Spleen (tissue), 7 donors: ENCODE results near the gene HINT2.

Source experiments
- CTCF ChIP-seq, 11 experiments: fragments of 200-600 bp in 7 of 11; fragments of 450-650 bp in 4 of 11; sonication (generic) in 4 of 11; IDR thresholded peaks in 8 of 11; conservative IDR thresholded peaks in 3 of 11; 1 replicate in 7 of 11; 2 replicates in 4 of 11; pipeline versions ENCODE4 v1.4.0 to v1.8.0; 2016 to 2021; ENCODE audit warnings: antibody characterized with exemption in 11 of 11, inconsistent platforms in 4 of 11, mild to moderate bottlenecking in 1 of 11
- POLR2A ChIP-seq, 3 donors: fragments of 450-650 bp; IDR thresholded peaks; one replicate each; pipeline ENCODE4 v1.5.1; 2017; ENCODE audit warnings: antibody characterized with exemption in 3 of 3, mild to moderate bottlenecking in 1 of 3
- POLR2AphosphoS5 ChIP-seq, 3 donors: sonication (generic); formaldehyde crosslinking; IDR thresholded peaks; one replicate each; pipeline ENCODE4 v1.5.1; 2017; ENCODE audit warnings: antibody characterized with exemption in 3 of 3
- donor health status: DM: no; HTN: no; CAD: no; lungs with moderate emphysema.
- donor health status: DM: no; HTN: no; CAD: no.
- donor health status: DM: no; HTN: no; CAD: no.

- no peak for TF ChIP-seq CTCF (IDR thresholded peaks at IDR 0.05 in 8 of 11, conservative IDR thresholded peaks at IDR 0.05 in 3 of 11)
- no peak for TF ChIP-seq POLR2AphosphoS5 (IDR thresholded peaks at IDR 0.05)
- TF ChIP-seq POLR2A (IDR thresholded peaks at IDR 0.05) = no peak
These were observed 17.3 kb downstream of the HINT2 start for GRCh38 chr9:35797311-35798109.
